ENCODE data around the gene NDUFV1.

GRCh38 chr11:67606093-67606491, 644 bp upstream of the NDUFV1 start:
- TF ChIP-seq CTCF (IDR thresholded peaks at IDR 0.05) (no peak), POLR2A (IDR thresholded peaks at IDR 0.05) (no peak)

All from right lobe of liver (tissue), 4 donors.